Inflammatory macrophage treated with lipopolysaccharide for 1 hour (primary cell): ENCODE measurements around the gene SPAG6.

ENCODE experiments used
- DNase-seq, 2 donors: peaks; one replicate each; pipeline ENCODE4 v3.0.0-alpha.2; 2020 to 2022

SPAG6 gene

GRCh38 chr10:22437620-22438588, 92.6 kb downstream of the SPAG6 start:
- no peak for DNase-seq

- no peak for DNase-seq
Measured at GRCh38 chr10:22438711-22439110, 93.4 kb downstream of the SPAG6 start.

GRCh38 chr10:22442063-22442462, 96.8 kb downstream of the SPAG6 start:
- DNase-seq = no peak

- DNase-seq = no peak
Measured at GRCh38 chr10:22442468-22442867, 97.2 kb downstream of the SPAG6 start.

- no peak for DNase-seq
Measured at GRCh38 chr10:22443175-22443901, 98.0 kb downstream of the SPAG6 start.

- no peak for DNase-seq
Measured at GRCh38 chr10:22444219-22444788, 99.0 kb downstream of the SPAG6 start.

- no peak for DNase-seq
Measured at GRCh38 chr10:22445495-22445894, 100.2 kb downstream of the SPAG6 start.

GRCh38 chr10:22447068-22447467, 101.8 kb downstream of the SPAG6 start:
- no peak for DNase-seq

GRCh38 chr10:22451346-22451745, 106.0 kb downstream of the SPAG6 start:
- no peak for DNase-seq

- no peak for DNase-seq
Measured at GRCh38 chr10:22453320-22453719, 108.0 kb downstream of the SPAG6 start.

GRCh38 chr10:22453948-22454591, 108.8 kb downstream of the SPAG6 start:
- no peak for DNase-seq

GRCh38 chr10:22454634-22455033, 109.3 kb downstream of the SPAG6 start:
- no peak for DNase-seq

GRCh38 chr10:22455068-22455857, 110.0 kb downstream of the SPAG6 start:
- no peak for DNase-seq

- DNase-seq = no peak
Measured at GRCh38 chr10:22456486-22456885, 111.2 kb downstream of the SPAG6 start.

GRCh38 chr10:22458272-22459038, 113.2 kb downstream of the SPAG6 start:
- no peak for DNase-seq

GRCh38 chr10:22459496-22459895, 114.2 kb downstream of the SPAG6 start:
- DNase-seq = no peak

GRCh38 chr10:22460101-22460500, 114.8 kb downstream of the SPAG6 start:
- DNase-seq = no peak

GRCh38 chr10:22460531-22461403, 115.5 kb downstream of the SPAG6 start:
- no peak for DNase-seq

- DNase-seq = peak in 1 of 2 donors; percentile 22
Measured at GRCh38 chr10:22461891-22462290, 116.6 kb downstream of the SPAG6 start.

GRCh38 chr10:22463255-22463654, 118.0 kb downstream of the SPAG6 start:
- no peak for DNase-seq
